Glutamatergic neuron (in vitro differentiated cells): Measurements from ENCODE around the gene RESF1. TPM values are rescaled to one million over a fixed set of nuclear protein-coding genes. Genes with fewer than 3 reads are reported as not detected.
A peak's percentile ranks its signal among the peaks of the same experiment; 100 is the strongest.

Experiments
- DNase-seq: peaks from one replicate; pipeline ENCODE4 v3.0.0; 2022
- H3K27ac Mint-ChIP-seq: one replicate; pipeline ENCODE4 v1.8.0; 2020; ENCODE audit warnings: mild to moderate bottlenecking, mixed read lengths, inconsistent platforms; ENCODE audit not compliant: unreplicated experiment
- H3K27me3 Mint-ChIP-seq: one replicate; pipeline ENCODE4 v1.8.0; 2020; ENCODE audit warnings: mild to moderate bottlenecking, moderate library complexity, mixed read lengths, inconsistent platforms; ENCODE audit not compliant: unreplicated experiment
- H3K36me3 Mint-ChIP-seq: one replicate; pipeline ENCODE4 v1.8.0; 2020; ENCODE audit warnings: mild to moderate bottlenecking, mixed read lengths, inconsistent platforms; ENCODE audit not compliant: unreplicated experiment
- H3K4me1 Mint-ChIP-seq: one replicate; pipeline ENCODE4 v1.8.0; 2020; ENCODE audit warnings: mild to moderate bottlenecking, low read depth, mixed read lengths, inconsistent platforms; ENCODE audit not compliant: unreplicated experiment
- H3K4me3 Mint-ChIP-seq: one replicate; pipeline ENCODE4 v1.8.0; 2020; ENCODE audit warnings: mild to moderate bottlenecking, mixed read lengths, inconsistent platforms; ENCODE audit not compliant: unreplicated experiment
- H3K9me3 Mint-ChIP-seq: one replicate; pipeline ENCODE4 v1.8.0; 2020; ENCODE audit warnings: mild to moderate bottlenecking, moderate library complexity, mixed read lengths, inconsistent platforms; ENCODE audit not compliant: unreplicated experiment
- CTCF ChIP-seq: fragments of 200-600 bp; sonication (generic); IDR thresholded peaks from one replicate; pipeline ENCODE4 v1.5.0; 2021; ENCODE audit not compliant: partially characterized antibody, unreplicated experiment
- total RNA-seq: library from RNA; stranded (reverse); fragmentation: NEBNext Ultra II Directional; extraction: Animal tissue kit (Norgen Biotek cat#: 25700); gene quantifications from one replicate; pipeline ENCODE4 v1.2.1, GENCODE V29; 2021; ENCODE audit not compliant: unreplicated experiment

Gene RESF1
- total RNA-seq, 1 donor from 2014 or later = 38.3 TPM

- Mint-ChIP-seq H3K4me3 (no peak overlapping the region), H3K36me3 (peaks cover 12% of the 10 kb centered on the region), H3K27me3 (no peaks in the 10 kb centered on the region), H3K4me1 (peaks cover 2% of the 10 kb centered on the region), H3K27ac (peak overlapping the region; percentile 11), H3K9me3 (peaks cover 3% of the 10 kb centered on the region)
- DNase-seq = no peak
- TF ChIP-seq CTCF = no peak
Observed at GRCh38 chr12:31966558-31967205, 7.5 kb downstream of the RESF1 start.

GRCh38 chr12:31967539-31967938, 8.3 kb downstream of the RESF1 start:
- H3K4me3 Mint-ChIP-seq = no peak overlapping the region
- no peaks in the 10 kb centered on the region for H3K4me1 Mint-ChIP-seq
- no peak for TF ChIP-seq CTCF
- no peak overlapping the region for H3K27ac Mint-ChIP-seq
- H3K36me3 Mint-ChIP-seq = peaks cover 18% of the 10 kb centered on the region
- no peak for DNase-seq
- H3K9me3 Mint-ChIP-seq = peaks cover 2% of the 10 kb centered on the region
- H3K27me3 Mint-ChIP-seq = no peaks in the 10 kb centered on the region

- no peaks in the 10 kb centered on the region for H3K4me1 Mint-ChIP-seq
- no peak for DNase-seq
- peaks cover 22% of the 10 kb centered on the region for H3K36me3 Mint-ChIP-seq
- no peak for TF ChIP-seq CTCF
- H3K27me3 Mint-ChIP-seq = no peaks in the 10 kb centered on the region
- H3K4me3 Mint-ChIP-seq = no peak overlapping the region
- H3K9me3 Mint-ChIP-seq = peaks cover 2% of the 10 kb centered on the region
- no peak overlapping the region for H3K27ac Mint-ChIP-seq
Observed at GRCh38 chr12:31970199-31970598, 11.0 kb downstream of the RESF1 start.

GRCh38 chr12:31973818-31974217, 14.6 kb downstream of the RESF1 start:
- TF ChIP-seq CTCF = no peak
- H3K4me1 Mint-ChIP-seq = no peaks in the 10 kb centered on the region
- no peak overlapping the region for H3K4me3 Mint-ChIP-seq
- no peaks in the 10 kb centered on the region for H3K27me3 Mint-ChIP-seq
- DNase-seq = no peak
- H3K27ac Mint-ChIP-seq = no peak overlapping the region
- peaks cover 42% of the 10 kb centered on the region for H3K36me3 Mint-ChIP-seq
- no peaks in the 10 kb centered on the region for H3K9me3 Mint-ChIP-seq

- no peak for DNase-seq
- no peaks in the 10 kb centered on the region for H3K4me1 Mint-ChIP-seq
- TF ChIP-seq CTCF = no peak
- no peaks in the 10 kb centered on the region for H3K27me3 Mint-ChIP-seq
- H3K4me3 Mint-ChIP-seq = no peak overlapping the region
- H3K9me3 Mint-ChIP-seq = peaks cover 3% of the 10 kb centered on the region
- H3K36me3 Mint-ChIP-seq = peaks cover 48% of the 10 kb centered on the region
- H3K27ac Mint-ChIP-seq = no peak overlapping the region
Observed at GRCh38 chr12:31974673-31975072, 15.5 kb downstream of the RESF1 start.
